IMR-90 (cell line): Measurements from ENCODE around the gene PIP4P1. TPM values are rescaled to one million over a fixed set of nuclear protein-coding genes. Genes with fewer than 3 reads are reported as not detected.

ENCODE experiments used
- ATAC-seq: fragments of 200-7000 bp; cut with Tn5 transposase; 2 replicates; pipeline ENCODE4 v1.9.1; 2020; ENCODE audit warnings: low read depth, mild to moderate bottlenecking, moderate library complexity
- BruUV-seq: library from RNA; stranded (reverse); fragments of 400-500 nt; replicated peaks from 2 replicates; lab custom pipeline; 2021; lab: Mats Ljungman, UMichigan
- CTCF ChIA-PET: fragments of 300-600 bp; formaldehyde crosslinking; extraction: SDS; loops from one replicate; lab custom pipeline; 2021; ENCODE audit warnings: antibody characterized with exemption; lab: Yijun Ruan, JAX
- POLR2A ChIA-PET: fragments of 300-600 bp; sonication (Branson Sonifier 250); formaldehyde crosslinking; loops from one replicate; lab custom pipeline; 2022; ENCODE audit warnings: antibody characterized with exemption; ENCODE audit not compliant: unreplicated experiment; lab: Charles Lee
- DNase-seq: peaks from one replicate; pipeline ENCODE4 v3.0.0; 2013
- H2AFZ ChIP-seq: replicated peaks from 2 replicates; pipeline ENCODE3; 2013; ENCODE audit warnings: low read length, mild to moderate bottlenecking; ENCODE audit not compliant: poor library complexity
- H2AK5ac ChIP-seq: 2 replicates; pipeline ENCODE4 v1.6.1; 2013; ENCODE audit warnings: low read depth, low read length, inconsistent platforms
- H2AK9ac ChIP-seq: replicated peaks from 2 replicates; pipeline ENCODE3; 2013; ENCODE audit warnings: mild to moderate bottlenecking, low read depth, low read length, moderate library complexity; ENCODE audit not compliant: poor library complexity
- H2BK120ac ChIP-seq: 2 replicates; pipeline ENCODE4 v1.6.1; 2013; ENCODE audit warnings: low read depth, low read length, inconsistent platforms
- H2BK15ac ChIP-seq: 3 replicates; pipeline ENCODE4 v1.6.1; 2013; ENCODE audit warnings: low read depth, low read length, inconsistent platforms
- H2BK20ac ChIP-seq: 2 replicates; pipeline ENCODE4 v1.6.1; 2013; ENCODE audit warnings: low read depth, mild to moderate bottlenecking, inconsistent platforms, low read length, moderate library complexity
- H2BK5ac ChIP-seq: 2 replicates; pipeline ENCODE4 v1.6.1; 2013; ENCODE audit warnings: mild to moderate bottlenecking, low read depth, low read length, inconsistent platforms; ENCODE audit not compliant: poor library complexity, severe bottlenecking
- H3K14ac ChIP-seq: replicated peaks from 2 replicates; pipeline ENCODE4 v1.6.1; 2013; ENCODE audit warnings: low read depth, low read length, inconsistent platforms
- H3K18ac ChIP-seq: 2 replicates; pipeline ENCODE4 v1.6.1; 2013; ENCODE audit warnings: low read depth, low read length, control low read depth
- H3K23ac ChIP-seq: 2 replicates; pipeline ENCODE4 v1.6.1; 2013; ENCODE audit warnings: low read depth, low read length, inconsistent platforms
- H3K27ac ChIP-seq: 2 replicates; pipeline ENCODE4 v1.5.1; 2013; ENCODE audit warnings: mild to moderate bottlenecking, control low read depth, low read length; ENCODE audit not compliant: insufficient read depth
- H3K27me3 ChIP-seq: 2 replicates; pipeline ENCODE4 v1.6.1; 2013; ENCODE audit warnings: low read length; ENCODE audit not compliant: control insufficient read depth, insufficient read depth
- H3K36me3 ChIP-seq: 2 replicates; pipeline ENCODE4 v1.6.1; 2013; ENCODE audit warnings: low read length, mixed read lengths; ENCODE audit not compliant: control insufficient read depth, insufficient read depth
- H3K4ac ChIP-seq: 2 replicates; pipeline ENCODE4 v1.6.1; 2013; ENCODE audit warnings: low read depth, low read length, inconsistent platforms
- H3K4me1 ChIP-seq: 2 replicates; pipeline ENCODE4 v1.6.1; 2013; ENCODE audit warnings: low read length, mixed read lengths; ENCODE audit not compliant: control insufficient read depth, insufficient read depth
- H3K4me2 ChIP-seq: 2 replicates; pipeline ENCODE4 v1.6.1; 2013; ENCODE audit warnings: low read depth, mild to moderate bottlenecking, control low read depth, low read length, moderate library complexity
- H3K4me3 ChIP-seq: 2 replicates; pipeline ENCODE4 v1.5.1; 2013; ENCODE audit warnings: low read depth, mild to moderate bottlenecking, control low read depth, low read length, moderate library complexity; ENCODE audit not compliant: insufficient read depth
- H3K56ac ChIP-seq: 2 replicates; pipeline ENCODE4 v1.6.1; 2013; ENCODE audit warnings: low read length, inconsistent platforms; ENCODE audit not compliant: insufficient read depth; ENCODE audit errors: extremely low read depth
- H3K79me1 ChIP-seq, 2 experiments: 2 replicates each; pipeline ENCODE4 v1.6.1; 2013; ENCODE audit warnings: low read length in 2 of 2, inconsistent platforms in 1 of 2, low read depth in 1 of 2
- H3K9ac ChIP-seq: 2 replicates; pipeline ENCODE4 v1.6.1; 2013; ENCODE audit warnings: low read depth, low read length, control low read depth
- H3K9me1 ChIP-seq: 2 replicates; pipeline ENCODE4 v1.6.1; 2013; ENCODE audit warnings: low read length, inconsistent platforms; ENCODE audit not compliant: insufficient read depth
- H3K9me3 ChIP-seq: 2 replicates; pipeline ENCODE4 v1.6.1; 2013; ENCODE audit warnings: low read length; ENCODE audit not compliant: control insufficient read depth, insufficient read depth
- H4K20me1 ChIP-seq: 2 replicates; pipeline ENCODE4 v1.6.1; 2013; ENCODE audit warnings: low read length, inconsistent platforms; ENCODE audit not compliant: insufficient read depth
- H4K5ac ChIP-seq: 2 replicates; pipeline ENCODE4 v1.6.1; 2013; ENCODE audit warnings: mild to moderate bottlenecking, low read depth, low read length, control low read depth
- H4K8ac ChIP-seq, 2 experiments: 2 replicates each; pipeline ENCODE4 v1.6.1; 2013; ENCODE audit warnings: low read depth in 2 of 2, low read length in 2 of 2, control low read depth in 1 of 2, inconsistent platforms in 1 of 2
- H4K91ac ChIP-seq: 2 replicates; pipeline ENCODE4 v1.6.1; 2013; ENCODE audit warnings: low read depth, low read length, inconsistent platforms; ENCODE audit not compliant: insufficient read depth
- BHLHE40 ChIP-seq: fragments of 150-350 bp; IDR thresholded peaks from 2 replicates; pipeline ENCODE4 v1.6.1; 2016; ENCODE audit warnings: mild to moderate bottlenecking, low read depth, low read length
- CEBPB ChIP-seq: IDR thresholded peaks from 2 replicates; pipeline ENCODE4 v1.6.1; 2012; ENCODE audit warnings: low read depth, low read length, improper control_type of control experiment
- POLR2A ChIP-seq: IDR thresholded peaks from 2 replicates; pipeline ENCODE4 v1.6.1; 2012; ENCODE audit warnings: mild to moderate bottlenecking, low read depth, low read length
- RAD21 ChIP-seq: IDR thresholded peaks from 2 replicates; pipeline ENCODE4 v1.6.1; 2012; ENCODE audit warnings: low read length, improper control_type of control experiment
- RCOR1 ChIP-seq: IDR thresholded peaks from 2 replicates; pipeline ENCODE4 v1.6.1; 2012; ENCODE audit warnings: mild to moderate bottlenecking, low read length, improper control_type of control experiment; ENCODE audit not compliant: insufficient replicate concordance
- WGBS, 2 experiments: methylation state at CpG; one replicate each; pipeline versions ENCODE4 v1.1.5 to v1.1.7; 2013; ENCODE audit warnings: missing lambda C conversion rate in 2 of 2; ENCODE audit not compliant: insufficient read length in 1 of 2; ENCODE audit errors: extremely low coverage in 2 of 2; 5-methylcytosine and 5-hydroxymethylcytosine counted together
- dilution Hi-C: fragments of 300-500 bp; cut with HindIII; formaldehyde crosslinking; loops from one replicate; pipeline ENCODE4 v1.14.3; 2018; ENCODE audit warnings: low sequenced_read_pairs; ENCODE audit not compliant: unreplicated experiment
- in situ Hi-C: fragments of 300-500 bp; cut with MboI; formaldehyde crosslinking; loops from 3 replicates; pipeline ENCODE4 v1.14.3; 2019; ENCODE audit warnings: low sequenced_read_pairs, inconsistent platforms, mixed read lengths
- intact Hi-C: fragments of 100-400 bp; cut with micrococcal nuclease; formaldehyde crosslinking; loops from 2 replicates; pipeline ENCODE4 v1.10.0; 2022
- polyA plus RNA-seq, 3 experiments: library from polyadenylated mRNA; depleted of rRNA; stranded (reverse); fragments of >200 nt; gene quantifications; 2 replicates each; pipeline ENCODE4 v1.2.3, GENCODE V29; 2012; ENCODE audit warnings: low replicate concordance in 1 of 3
- total RNA-seq: library from RNA; depleted of rRNA; stranded (reverse); fragments of >200 nt; gene quantifications from 2 replicates; pipeline ENCODE4 v1.2.3, GENCODE V29; 2012

The PIP4P1 gene
- total and polyA plus RNA-seq, 2 of the 4 experiments (the other 2 are of a cell fraction): 15.2 to 27.8 TPM

GRCh38 chr14:20455355-20456300, 5.6 kb downstream of the PIP4P1 start:
- H2AK5ac ChIP-seq: peak overlapping the region; percentile 72
- H3K23ac ChIP-seq: peak overlapping the region; percentile 76
- in situ Hi-C loops (loop anchor here (25.0 kb wide), 1 partner anchor 632 kb away; the partner anchor contains the start of gene ZNF219), intact Hi-C loops (loop anchor here (1.0 kb wide), 3 partner anchors 43 to 154 kb away; partner anchors contain the start of gene PARP2), dilution Hi-C loops (no loop called here)
- peak overlapping the region; percentile 62 for H3K4me3 ChIP-seq
- 0 out of 2 replicates have a peak, but pooled peaks cover 1% of the 10 kb centered on the region for H4K20me1 ChIP-seq
- WGBS, 2 experiments: 1% methylated on average over 21 of the region's 39 CpGs; no CpG with 5 or more reads in 1 of the 2 experiments
- peak overlapping the region; percentile 88 for H2AK9ac ChIP-seq
- peaks cover 8% of the 10 kb centered on the region; the same call in 1 of the 2 replicates for H3K9me1 ChIP-seq
- peak overlapping the region; percentile 91 for H3K4ac ChIP-seq
- peak overlapping the region; percentile 68 for H4K91ac ChIP-seq
- H3K56ac ChIP-seq: peak overlapping the region; percentile 85
- H3K4me2 ChIP-seq: peak overlapping the region; percentile 55
- H2BK120ac ChIP-seq: peak overlapping the region; percentile 51
- peak overlapping the region; percentile 12; the same call in 1 of the 2 replicates for H3K18ac ChIP-seq
- H3K9ac ChIP-seq: peak overlapping the region; percentile 85
- H3K9me3 ChIP-seq: no peaks in the 10 kb centered on the region
- H3K79me1 ChIP-seq: peaks cover 26 to 48% of the 10 kb centered on the region in 2 experiments
- H3K27ac ChIP-seq: peak overlapping the region; percentile 80
- no peak overlapping the region for H2BK20ac ChIP-seq
- TF ChIP-seq BHLHE40 (no peak), RAD21 (no peak), POLR2A (peak; percentile 48), CEBPB (no peak), RCOR1 (no peak)
- POLR2A ChIA-PET: interaction anchor here (0.9 kb wide), 1 partner anchor 11 kb away, joined by 3 read pairs; no protein-coding TSS in a partner anchor
- H2BK5ac ChIP-seq: peak overlapping the region; percentile 77
- CTCF ChIA-PET: interaction anchor here (1.4 kb wide), 1 partner anchor 40 kb away, joined by 7 read pairs; no protein-coding TSS in a partner anchor
- no peaks in the 10 kb centered on the region for H3K27me3 ChIP-seq
- BruUV-seq: no TSS peak
- H4K8ac ChIP-seq: peak overlapping the region; percentile 75 to 87
- H4K5ac ChIP-seq: peak overlapping the region; percentile 34
- DNase-seq (peak; percentile 89), ATAC-seq (peak; percentile 78)
- H3K36me3 ChIP-seq: peaks cover 26% of the 10 kb centered on the region
- H3K4me1 ChIP-seq: 0 out of 2 replicates have a peak, but pooled peaks cover 4% of the 10 kb centered on the region
- H2AFZ ChIP-seq: peak overlapping the region; percentile 97
- peak overlapping the region; percentile 84 for H3K14ac ChIP-seq
- no peak overlapping the region for H2BK15ac ChIP-seq
